ENCODE results near the gene MIAT.

- TF ChIP-seq KLF8 (tag by site-specific recombination; IDR thresholded peaks at IDR 0.05) = no peak
- TF ChIP-seq ZNF76 (tag by site-specific recombination; IDR thresholded peaks at IDR 0.05; ENCODE audit: borderline replicate concordance, low read depth) = no peak
- no peak for TF ChIP-seq ZNF114 (tag by site-specific recombination; IDR thresholded peaks at IDR 0.05)
These were observed 14.6 kb upstream of the MIAT start for GRCh38 chr22:26642465-26643417.

Measured in HEK293 (cell line).